Fibroblast of the aortic adventitia (primary cell): ENCODE measurements around the gene MRPS18B. TPM values are rescaled to one million over a fixed set of nuclear protein-coding genes. Genes with fewer than 3 reads are reported as not detected.
A peak's percentile ranks its signal among the peaks of the same experiment; 100 is the strongest.

ENCODE experiments used
- DNase-seq: peaks from one replicate; pipeline ENCODE4 v3.0.0-alpha.2; 2010; ENCODE audit warnings: low read depth
- H3K4me3 ChIP-seq: 2 replicates; pipeline ENCODE4 v1.5.1; 2011; ENCODE audit warnings: low read depth, mild to moderate bottlenecking, control low read depth, low read length, moderate library complexity
- total RNA-seq: library from RNA; depleted of rRNA; stranded (reverse); fragments of >200 nt; gene quantifications from 2 replicates; pipeline ENCODE4 v1.2.3, GENCODE V29; 2012; ENCODE audit warnings: low replicate concordance
- TF ChIP-seq, protein P1 (sequence below): IDR thresholded peaks from 2 replicates; pipeline ENCODE4 v1.5.1; 2011; ENCODE audit warnings: mild to moderate bottlenecking, low read length, control low read depth, inconsistent platforms; ENCODE audit not compliant: insufficient read depth

The MRPS18B gene
- 47.7 and 110 TPM in 2 replicates for total RNA-seq

- DNase-seq, result peak; percentile 99
- H3K4me3 ChIP-seq, result peak within 1 kb of the TSS; percentile 97
- TF ChIP-seq, protein P1, sequence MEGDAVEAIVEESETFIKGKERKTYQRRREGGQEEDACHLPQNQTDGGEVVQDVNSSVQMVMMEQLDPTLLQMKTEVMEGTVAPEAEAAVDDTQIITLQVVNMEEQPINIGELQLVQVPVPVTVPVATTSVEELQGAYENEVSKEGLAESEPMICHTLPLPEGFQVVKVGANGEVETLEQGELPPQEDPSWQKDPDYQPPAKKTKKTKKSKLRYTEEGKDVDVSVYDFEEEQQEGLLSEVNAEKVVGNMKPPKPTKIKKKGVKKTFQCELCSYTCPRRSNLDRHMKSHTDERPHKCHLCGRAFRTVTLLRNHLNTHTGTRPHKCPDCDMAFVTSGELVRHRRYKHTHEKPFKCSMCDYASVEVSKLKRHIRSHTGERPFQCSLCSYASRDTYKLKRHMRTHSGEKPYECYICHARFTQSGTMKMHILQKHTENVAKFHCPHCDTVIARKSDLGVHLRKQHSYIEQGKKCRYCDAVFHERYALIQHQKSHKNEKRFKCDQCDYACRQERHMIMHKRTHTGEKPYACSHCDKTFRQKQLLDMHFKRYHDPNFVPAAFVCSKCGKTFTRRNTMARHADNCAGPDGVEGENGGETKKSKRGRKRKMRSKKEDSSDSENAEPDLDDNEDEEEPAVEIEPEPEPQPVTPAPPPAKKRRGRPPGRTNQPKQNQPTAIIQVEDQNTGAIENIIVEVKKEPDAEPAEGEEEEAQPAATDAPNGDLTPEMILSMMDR, result no peak
Observed at GRCh38 chr6:30617565-30618269, at the start of gene MRPS18B. Gene MRPS18B, plus strand, starts transcription at chr6:30617840. Its CDS starts 26 bp downstream, at chr6:30617866.

DNA sequence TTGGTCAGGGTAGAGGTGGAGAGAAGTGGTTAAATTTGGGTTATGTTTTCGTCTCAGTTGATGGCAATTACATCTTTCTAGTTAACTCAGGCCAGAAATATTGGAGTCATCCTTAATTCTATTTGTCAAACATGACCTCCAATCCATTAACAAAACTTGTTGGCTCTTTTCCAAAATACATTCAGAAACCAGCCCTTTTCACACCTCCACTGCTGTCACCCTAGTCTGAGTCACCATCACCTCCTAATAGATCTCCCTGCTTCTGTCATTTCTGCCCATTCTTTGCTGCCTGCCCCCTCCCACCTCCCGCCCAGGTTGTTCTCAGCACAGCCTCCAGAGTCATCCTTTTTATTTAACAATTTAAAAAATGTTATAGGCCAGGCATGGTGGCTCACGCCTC, 49.4 kb upstream of the MRPS18B start:
- TF ChIP-seq, protein P1, result no peak
- H3K4me3 ChIP-seq, result no peak overlapping the region
- DNase-seq, result no peak

DNA sequence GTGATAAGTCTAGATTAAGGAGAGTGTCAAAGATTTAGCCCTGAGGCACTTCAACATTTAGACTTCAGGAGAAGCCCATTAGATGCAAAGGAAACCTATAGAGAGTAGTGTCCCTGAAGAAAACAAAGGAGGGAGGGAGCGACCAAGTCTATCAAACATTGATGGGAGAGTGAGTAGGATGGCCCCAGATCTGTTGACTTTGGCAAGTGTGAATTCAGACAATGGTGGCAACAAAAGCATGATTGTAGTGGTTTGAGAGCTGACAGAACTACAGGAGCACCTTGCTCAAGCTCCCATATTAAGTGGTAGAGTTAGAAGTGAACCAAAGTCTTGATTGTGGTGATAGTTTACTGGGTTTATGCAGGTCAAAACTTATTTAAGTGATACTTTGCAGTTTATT, 47.4 kb upstream of the MRPS18B start:
- TF ChIP-seq, protein P1, result no peak
- H3K4me3 ChIP-seq, result peak overlapping the region; percentile 98
- DNase-seq, result no peak

DNA sequence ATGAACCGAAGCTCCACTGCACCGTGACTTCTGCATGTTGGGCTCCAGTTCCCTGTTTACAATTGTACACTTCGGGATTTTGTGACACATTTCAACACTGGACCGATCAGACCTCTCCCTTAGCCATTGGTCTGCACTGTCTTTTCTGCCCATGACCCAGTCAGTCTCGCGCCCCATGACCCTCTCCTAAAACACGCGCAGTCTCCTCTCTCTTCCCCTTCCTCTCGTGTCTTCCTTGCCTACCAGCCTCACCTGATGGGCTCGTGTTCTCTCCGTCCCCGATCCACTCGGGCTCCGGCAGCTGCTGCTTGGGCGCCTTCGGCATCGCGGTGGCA, 46.9 kb upstream of the MRPS18B start:
- DNase-seq, result no peak

DNA sequence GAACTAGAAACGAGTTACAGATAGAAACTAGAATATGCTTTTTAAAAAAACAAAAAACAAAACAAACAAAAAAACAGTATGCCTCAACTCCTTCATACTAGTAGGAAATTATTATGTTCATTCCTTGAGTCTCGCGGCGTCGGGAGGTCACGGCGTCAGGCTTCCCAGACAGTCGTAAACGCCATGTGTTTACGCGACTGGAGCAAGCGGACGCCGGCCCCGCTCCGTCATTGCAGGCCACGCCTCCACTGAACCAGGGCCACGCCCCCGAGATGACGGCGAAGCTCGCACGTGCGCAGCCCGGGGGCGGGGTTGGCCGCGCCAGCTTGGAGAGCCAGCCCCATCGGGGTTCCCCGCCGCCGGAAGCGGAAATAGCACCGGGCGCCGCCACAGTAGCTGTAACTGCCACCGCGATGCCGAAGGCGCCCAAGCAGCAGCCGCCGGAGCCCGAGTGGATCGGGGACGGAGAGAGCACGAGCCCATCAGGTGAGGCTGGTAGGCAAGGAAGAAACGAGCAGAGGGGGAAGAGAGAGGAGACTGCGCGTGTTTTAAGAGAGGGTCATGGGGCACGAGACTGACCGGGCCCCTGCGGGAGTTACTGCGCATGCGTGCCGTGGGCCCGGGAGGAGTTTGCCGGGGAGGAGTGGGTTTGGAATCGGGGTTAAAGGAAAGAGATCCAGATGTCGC, 46.4 kb upstream of the MRPS18B start, which contains the start of gene ABCF1:
Gene ABCF1, plus strand, starts transcription at position 368 of the 687 bp plus-strand sequence. Its CDS starts 46 bp downstream, at position 414.
- H3K4me3 ChIP-seq, result peak within 1 kb of the TSS; percentile 98
- TF ChIP-seq, protein P1, result no peak
- peak; percentile 95 for DNase-seq

More for the DNA sequence above, 46.9 kb upstream of the MRPS18B start:
- TF ChIP-seq, protein P1, result no peak
- peak overlapping the region; percentile 98 for H3K4me3 ChIP-seq

GRCh38 chr6:30571762-30572082, 45.9 kb upstream of the MRPS18B start:
- TF ChIP-seq, protein P1, result no peak
- H3K4me3 ChIP-seq, result peak overlapping the region; percentile 98
- DNase-seq, result no peak
